ENCODE measurements around the gene KRTAP10-4.
"Not testable (repeated sequence)": the region's sequence is repeated elsewhere in the genome, so short reads cannot be mapped to it uniquely, and the experiment has no call there.

The KRTAP10-4 gene

DNA sequence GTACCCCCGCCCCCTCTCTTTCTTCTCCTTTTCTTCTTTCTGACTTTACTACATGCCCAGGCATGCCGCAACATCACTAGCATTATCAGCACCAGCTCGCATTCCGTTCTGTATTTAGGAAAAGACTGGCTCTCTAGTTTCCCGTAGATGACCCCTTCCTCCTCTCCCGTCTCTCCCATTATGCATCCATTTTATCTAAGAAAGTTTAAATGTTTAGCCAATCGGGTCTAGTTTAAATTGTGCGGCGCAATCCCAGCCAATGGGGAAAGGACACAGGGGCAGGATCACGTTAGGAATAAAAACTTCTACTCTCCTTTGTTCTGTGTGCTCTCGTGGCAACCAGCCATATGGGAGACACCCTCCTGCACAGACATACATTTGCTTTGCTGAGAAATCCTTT is 24.5 kb downstream of the KRTAP10-4 start:
- no peak for DNase-seq (ENCODE audit: low read depth in 2 of 3, low spot score in 2 of 3)

- DNase-seq (ENCODE audit: low read depth in 2 of 3, low spot score in 2 of 3) = no peak
Observed at GRCh38 chr21:44599264-44600029, 25.9 kb downstream of the KRTAP10-4 start.

DNA sequence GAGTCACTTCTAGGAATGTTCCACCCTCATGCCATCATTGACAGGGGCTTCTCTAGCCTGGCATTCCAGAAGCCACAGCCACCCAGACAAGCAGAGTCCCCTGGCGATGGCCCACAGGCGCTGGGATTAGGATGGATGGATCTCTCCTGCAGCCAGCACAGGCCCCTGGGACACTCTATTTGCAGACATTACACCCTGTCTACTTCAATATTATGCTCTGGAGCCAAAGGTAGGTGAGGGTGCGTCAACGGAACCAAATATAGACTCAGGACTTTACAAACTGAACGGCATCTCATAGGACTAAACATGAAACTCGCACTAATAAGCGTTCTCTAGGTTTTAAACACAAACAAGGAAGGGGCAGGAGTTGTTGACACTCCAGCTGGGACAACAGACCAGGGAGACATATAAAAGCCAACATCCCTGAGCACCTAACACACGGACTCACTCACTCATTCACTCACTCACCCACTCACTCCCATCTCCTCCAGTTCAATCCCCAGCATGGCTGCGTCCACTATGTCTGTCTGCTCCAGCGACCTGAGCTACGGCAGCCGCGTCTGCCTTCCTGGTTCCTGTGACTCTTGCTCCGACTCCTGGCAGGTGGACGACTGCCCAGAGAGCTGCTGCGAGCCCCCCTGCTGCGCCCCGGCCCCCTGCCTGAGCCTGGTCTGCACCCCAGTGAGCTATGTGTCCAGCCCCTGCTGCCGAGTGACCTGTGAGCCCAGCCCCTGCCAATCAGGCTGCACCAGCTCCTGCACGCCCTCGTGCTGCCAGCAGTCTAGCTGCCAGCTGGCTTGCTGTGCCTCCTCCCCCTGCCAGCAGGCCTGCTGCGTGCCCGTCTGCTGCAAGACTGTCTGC is 26.8 kb downstream of the KRTAP10-4 start, which contains the start of gene KRTAP10-7:
KRTAP10-7 (plus strand) TSS at position 480 of the 861 bp plus-strand sequence; CDS start at position 505, 25 bp downstream.
- DNase-seq (ENCODE audit: low read depth in 2 of 3, low spot score in 2 of 3) = not testable (repeated sequence)

- not testable (repeated sequence) for DNase-seq (ENCODE audit: low read depth in 2 of 3, low spot score in 2 of 3)
Observed at GRCh38 chr21:44601091-44601490, 27.6 kb downstream of the KRTAP10-4 start.

DNA sequence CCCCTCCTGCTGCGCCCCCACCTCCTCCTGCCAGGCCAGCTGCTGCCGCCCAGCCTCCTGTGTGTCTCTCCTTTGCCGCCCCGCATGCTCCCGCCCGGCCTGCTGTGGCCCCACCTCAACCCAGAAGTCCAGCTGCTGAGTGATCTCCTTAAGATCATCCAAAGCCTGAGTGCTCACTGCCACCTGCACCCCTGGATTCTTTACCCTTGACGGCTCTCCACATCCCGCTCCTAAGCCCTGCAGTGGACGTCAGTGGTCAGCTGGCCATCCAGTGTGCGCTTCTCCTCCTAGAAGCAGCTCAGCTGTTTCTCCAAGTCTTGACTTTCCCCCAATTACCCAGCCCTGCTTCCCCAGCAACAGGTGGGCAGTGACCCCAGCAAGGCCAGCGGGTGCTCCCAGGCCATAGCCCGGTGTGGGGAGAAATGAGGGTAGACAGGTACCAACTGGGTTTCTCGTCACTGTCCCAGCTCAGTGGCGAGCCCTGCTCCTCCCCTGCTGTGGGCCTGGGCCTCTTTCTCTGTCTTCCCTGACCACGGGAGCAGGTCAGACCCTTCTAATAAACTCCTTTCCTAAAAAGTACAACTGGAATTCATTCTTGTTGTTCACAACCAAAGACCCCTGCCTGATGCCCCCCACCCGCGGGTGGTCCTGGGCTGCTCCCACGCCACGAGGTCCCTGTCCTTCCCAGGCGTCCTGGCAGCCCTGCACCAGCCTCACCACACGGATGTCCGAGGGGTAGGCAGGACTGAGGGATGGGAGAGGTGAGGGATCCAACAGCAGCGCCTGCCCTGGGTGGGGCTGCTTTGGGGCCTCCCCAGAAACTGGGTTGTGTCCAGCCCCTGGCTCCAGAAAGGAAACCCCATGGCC is 28.3 kb downstream of the KRTAP10-4 start:
- no peak for DNase-seq (ENCODE audit: low read depth in 2 of 3, low spot score in 2 of 3)

GRCh38 chr21:44602463-44602850 is 28.9 kb downstream of the KRTAP10-4 start:
- no peak for DNase-seq (ENCODE audit: low read depth in 2 of 3, low spot score in 2 of 3)

DNA sequence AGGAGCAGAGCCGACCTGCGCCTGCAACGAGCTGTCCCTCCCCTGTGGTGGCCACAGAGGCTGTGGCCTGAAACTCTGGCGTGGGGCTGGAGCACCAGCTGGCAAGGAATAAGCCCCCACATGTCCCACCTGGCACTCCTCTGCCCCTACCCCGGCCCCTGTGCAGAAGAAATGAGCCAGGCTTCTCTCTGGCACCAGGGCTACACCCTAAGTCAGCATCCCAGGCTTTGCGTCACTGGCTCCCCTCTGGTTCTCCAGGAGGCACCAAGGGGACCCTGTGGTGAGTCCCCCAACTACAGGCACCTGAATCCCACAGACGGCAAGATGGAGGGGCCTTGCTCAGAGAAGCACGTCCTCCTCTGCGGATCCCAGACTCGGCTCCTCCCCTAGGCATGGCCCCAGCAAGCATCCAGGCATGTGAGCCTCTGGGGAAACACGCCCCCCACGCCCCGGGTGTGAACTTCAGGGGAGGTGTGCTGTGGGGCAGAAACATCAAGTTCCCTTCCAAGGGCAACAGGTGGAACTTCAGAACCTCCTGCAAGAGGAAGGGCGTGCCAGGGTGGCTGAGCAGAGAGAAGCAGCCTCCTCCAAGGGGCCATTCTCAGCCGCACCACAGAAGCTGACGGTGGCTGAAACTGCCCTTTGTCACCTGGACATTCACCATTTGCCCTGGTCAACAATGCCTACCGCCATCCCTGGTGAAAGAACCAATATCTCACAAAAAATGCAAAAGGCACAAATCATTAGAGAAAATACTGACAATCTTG is 29.8 kb downstream of the KRTAP10-4 start:
- no peak for DNase-seq (ENCODE audit: low read depth in 2 of 3, low spot score in 2 of 3)

GRCh38 chr21:44603911-44604310 is 30.4 kb downstream of the KRTAP10-4 start:
- DNase-seq (ENCODE audit: low read depth in 2 of 3, low spot score in 2 of 3) = no peak

DNA sequence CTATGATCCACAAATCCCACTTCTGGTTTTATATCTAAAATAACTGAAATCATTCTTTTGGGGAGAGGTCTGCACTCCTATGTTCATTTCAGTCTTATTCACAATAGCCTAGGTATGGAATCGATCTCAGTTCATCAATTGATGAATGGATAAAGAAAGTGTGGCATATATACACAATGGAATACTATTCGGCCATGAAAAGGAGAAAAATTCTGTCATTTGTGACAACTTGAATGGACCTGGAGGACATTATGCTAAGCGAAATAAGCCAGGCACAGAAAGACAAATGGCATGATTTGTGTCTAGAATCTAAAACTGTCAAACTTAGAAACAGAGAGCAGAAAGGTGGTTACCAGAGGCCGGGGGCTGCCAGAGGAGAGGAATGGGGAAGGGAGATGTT is 33.0 kb downstream of the KRTAP10-4 start:
- no peak for DNase-seq (ENCODE audit: low read depth in 2 of 3, low spot score in 2 of 3)

DNA sequence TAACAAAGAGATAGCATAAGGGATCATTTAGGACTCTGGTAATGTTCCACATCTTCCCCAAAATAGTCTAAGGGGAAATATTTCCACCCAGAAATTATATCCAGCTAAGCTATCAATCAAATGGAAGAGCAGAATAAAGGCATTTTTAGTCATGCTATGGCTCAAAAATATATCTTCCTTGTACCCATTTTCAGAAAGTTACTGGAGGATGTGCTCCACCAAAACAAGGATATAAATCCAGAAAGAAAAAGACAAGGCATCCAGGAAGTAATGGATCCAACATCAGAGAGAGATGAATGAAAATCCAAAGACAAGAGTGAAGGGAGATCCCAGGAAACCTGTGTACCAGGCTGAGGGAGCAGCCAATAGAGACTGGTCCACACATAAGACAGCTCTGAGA is 35.7 kb downstream of the KRTAP10-4 start:
- DNase-seq (ENCODE audit: low read depth in 2 of 3, low spot score in 2 of 3) = no peak

DNA sequence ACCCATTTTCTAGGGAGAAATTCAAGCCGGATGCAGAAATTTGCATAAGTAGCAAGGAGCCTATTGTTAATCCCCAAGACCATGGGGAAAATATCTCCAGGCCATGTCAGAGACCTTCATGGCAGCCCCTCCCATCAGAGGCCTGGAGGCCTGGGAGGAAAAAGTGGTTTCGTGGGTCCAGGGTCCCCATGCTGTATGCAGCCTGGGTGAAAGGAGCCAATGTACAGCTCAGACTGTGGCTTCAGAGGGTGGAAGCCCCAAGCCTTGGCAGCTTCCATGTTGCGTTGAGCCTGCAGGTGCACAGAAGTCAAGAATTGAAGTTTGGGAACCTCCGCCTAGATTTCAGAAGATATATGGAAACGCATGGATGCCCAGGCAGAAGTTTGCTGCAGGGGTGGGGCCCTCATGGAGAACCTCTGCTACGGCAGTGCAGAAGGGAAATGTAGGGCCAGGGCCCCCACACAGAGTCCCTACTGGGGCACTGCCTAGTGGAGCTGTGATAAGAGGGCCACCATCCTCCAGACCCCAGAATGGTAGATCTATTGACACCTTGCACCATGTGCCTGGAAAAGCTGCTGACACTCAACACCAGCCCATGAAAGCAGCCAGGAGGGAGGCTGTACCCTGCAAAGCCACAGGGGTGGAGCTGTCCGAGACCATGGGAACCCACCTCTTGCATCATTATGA is 36.8 kb downstream of the KRTAP10-4 start:
- DNase-seq (ENCODE audit: low read depth in 2 of 3, low spot score in 2 of 3) = not testable (repeated sequence)

DNA sequence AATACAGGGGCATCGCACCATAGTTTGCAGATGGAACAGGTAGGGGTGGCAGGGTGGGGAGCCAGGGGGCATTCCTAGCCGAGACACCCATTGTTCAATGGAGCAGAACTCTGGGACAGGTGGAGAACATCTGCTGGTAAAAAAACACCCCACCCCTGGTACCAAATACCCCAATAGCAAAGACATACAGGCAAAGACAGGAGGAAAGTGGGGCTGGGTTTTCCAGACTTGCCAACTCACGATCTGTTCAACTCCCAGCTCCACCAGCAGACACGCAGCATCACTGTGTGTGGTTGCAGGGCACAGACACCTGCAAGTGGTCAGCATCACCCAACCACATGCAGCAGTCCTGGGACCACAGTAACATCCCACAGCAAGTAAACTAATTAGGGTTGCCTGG is 38.0 kb downstream of the KRTAP10-4 start:
- DNase-seq (ENCODE audit: low read depth in 2 of 3, low spot score in 2 of 3) = no peak

GRCh38 chr21:44612029-44612486 is 38.5 kb downstream of the KRTAP10-4 start, which contains the start of gene KRTAP10-8:
TSS of gene KRTAP10-8 (plus strand) at chr21:44612079. CDS start at chr21:44612101, 22 bp downstream.
- no peak for DNase-seq (ENCODE audit: low read depth in 2 of 3, low spot score in 2 of 3)

DNA sequence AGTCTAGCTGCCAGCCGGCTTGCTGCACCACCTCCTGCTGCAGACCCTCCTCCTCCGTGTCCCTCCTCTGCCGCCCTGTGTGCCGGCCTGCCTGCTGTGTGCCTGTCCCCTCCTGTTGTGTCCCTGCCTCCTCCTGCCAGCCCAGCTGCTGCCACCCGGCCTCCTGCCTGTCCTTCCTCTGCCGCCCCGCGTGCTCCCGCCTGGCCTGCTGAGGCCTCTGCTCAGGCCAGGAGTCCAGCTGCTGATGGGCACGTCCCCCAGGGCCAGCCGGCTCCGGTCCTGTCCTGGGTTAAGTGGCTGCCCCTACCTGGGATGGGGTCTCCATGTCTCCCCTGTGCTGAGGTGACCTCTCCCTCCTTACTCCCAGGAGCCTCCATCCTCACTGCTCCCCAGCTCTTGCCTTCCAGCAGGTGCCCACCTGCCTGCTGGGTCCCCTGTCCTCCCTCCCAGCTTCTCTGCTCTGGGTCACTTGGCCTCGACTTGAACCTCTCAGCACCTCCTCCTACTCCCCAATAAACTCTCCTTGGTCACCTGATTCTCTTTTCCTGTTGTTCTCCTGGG is 39.2 kb downstream of the KRTAP10-4 start:
- no peak for DNase-seq (ENCODE audit: low read depth in 2 of 3, low spot score in 2 of 3)

DNA sequence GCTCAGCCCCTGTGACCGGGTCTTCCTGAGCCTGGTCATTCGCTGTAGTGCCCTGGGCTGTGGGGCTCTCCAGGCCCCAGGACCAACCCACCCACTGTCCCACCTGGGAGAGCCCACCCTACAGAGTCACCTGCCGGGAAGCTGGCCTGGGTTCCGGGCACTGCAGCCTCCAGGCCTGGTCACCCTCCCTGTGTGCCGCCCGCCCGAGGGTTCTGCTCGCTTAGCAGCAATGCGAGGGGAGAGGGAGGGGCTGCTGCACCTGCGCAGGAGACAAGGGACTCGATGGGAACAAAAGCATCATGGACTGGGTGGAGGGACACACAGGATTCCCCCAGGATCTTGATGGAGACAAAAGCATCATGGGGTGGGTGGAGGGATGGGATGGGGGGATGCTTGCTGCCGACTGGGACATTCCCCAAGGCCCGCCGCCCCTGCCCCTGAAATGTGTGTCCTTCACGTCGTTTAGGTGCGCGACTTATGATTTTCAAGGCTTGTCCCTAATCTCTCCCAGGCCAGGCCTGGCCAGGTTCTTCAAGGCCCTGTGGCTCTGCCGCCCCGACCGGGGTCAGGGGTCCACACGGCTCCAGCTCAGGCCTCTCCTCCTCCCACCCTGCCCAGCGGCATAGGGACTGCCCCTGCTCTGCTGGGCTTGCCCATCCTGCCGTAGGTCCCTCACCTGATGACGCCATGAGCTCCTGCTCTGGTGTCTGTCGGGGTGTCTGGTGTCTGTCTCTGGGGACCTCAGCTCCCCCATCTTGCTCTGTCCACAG is 40.0 kb downstream of the KRTAP10-4 start:
- no peak for DNase-seq (ENCODE audit: low read depth in 2 of 3, low spot score in 2 of 3)

DNA sequence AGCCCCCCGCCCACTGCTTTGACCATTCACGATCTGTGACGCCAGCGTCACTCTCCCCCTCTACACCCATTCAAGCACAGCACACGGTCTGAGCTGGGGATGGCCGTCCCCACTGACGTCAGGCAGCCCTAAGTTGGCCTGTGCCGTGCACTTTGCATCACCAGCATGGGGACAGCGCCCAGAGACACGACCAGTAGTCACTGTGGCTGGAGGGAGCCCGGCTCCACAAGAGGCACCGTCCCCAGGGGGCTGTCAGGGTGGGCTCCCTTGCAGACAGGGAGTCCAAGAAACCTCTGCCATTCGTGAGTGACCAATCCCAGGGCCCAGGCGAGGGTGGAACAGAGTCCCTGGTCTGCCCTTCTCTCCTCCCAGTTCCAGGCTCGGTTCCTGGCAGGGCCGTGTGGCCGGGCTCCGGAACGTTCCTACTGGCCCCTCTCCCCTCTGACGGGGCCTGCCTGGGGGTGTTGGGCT is 40.7 kb downstream of the KRTAP10-4 start:
- no peak for DNase-seq (ENCODE audit: low read depth in 2 of 3, low spot score in 2 of 3)

GRCh38 chr21:44614961-44615391 is 41.4 kb downstream of the KRTAP10-4 start:
- DNase-seq (ENCODE audit: low read depth in 2 of 3, low spot score in 2 of 3) = no peak

DNA sequence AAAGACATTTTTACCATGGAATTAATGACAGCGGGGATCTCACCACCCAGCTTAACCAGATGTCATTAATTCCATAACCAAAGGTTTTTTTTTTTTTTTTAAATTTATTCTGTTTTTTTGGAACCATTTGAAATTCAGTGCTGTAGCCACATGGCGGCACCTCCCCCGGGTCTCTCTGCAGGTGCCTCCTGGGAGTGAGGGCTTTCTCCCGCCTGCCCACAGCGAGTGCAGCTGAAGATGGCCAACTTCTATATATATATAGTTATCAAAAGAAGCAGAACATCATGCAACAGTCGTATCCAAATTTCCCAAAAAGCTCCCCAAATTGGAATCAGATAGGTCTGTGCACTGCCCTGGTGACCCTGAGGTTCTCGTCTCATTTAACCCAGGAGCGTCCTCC is 41.9 kb downstream of the KRTAP10-4 start:
- no peak for DNase-seq (ENCODE audit: low read depth in 2 of 3, low spot score in 2 of 3)
